Activated CD8-positive, alpha-beta memory T cell treated with anti-CD3 and anti-CD28 coated beads, Interleukin-2, amount 50 U/mL, for 1 hour (primary cell): Measurements from ENCODE around the gene AGBL1.

Experiments used
- DNase-seq: peaks from one replicate; pipeline ENCODE4 v3.0.0-alpha.2; 2020; ENCODE audit errors: extremely low read depth

Gene AGBL1

GRCh38 chr15:86079508-86080266 is at the start of gene AGBL1:
Gene AGBL1, plus strand, starts transcription at chr15:86079871.
- no peak for DNase-seq

GRCh38 chr15:86034904-86035303 is 44.8 kb upstream of the AGBL1 start:
- no peak for DNase-seq

GRCh38 chr15:86036243-86036642 is 43.4 kb upstream of the AGBL1 start:
- no peak for DNase-seq

- DNase-seq, result no peak
These were observed 41.2 kb upstream of the AGBL1 start for GRCh38 chr15:86038491-86038890.

GRCh38 chr15:86040356-86041033 is 39.2 kb upstream of the AGBL1 start:
- no peak for DNase-seq

- no peak for DNase-seq
These were observed 38.3 kb upstream of the AGBL1 start for GRCh38 chr15:86041399-86041798.

- DNase-seq, result no peak
These were observed 37.4 kb upstream of the AGBL1 start for GRCh38 chr15:86042226-86042625.

GRCh38 chr15:86044981-86045380 is 34.7 kb upstream of the AGBL1 start:
- no peak for DNase-seq

GRCh38 chr15:86054338-86054737 is 25.3 kb upstream of the AGBL1 start:
- DNase-seq, result no peak

GRCh38 chr15:86055688-86056087 is 24.0 kb upstream of the AGBL1 start:
- DNase-seq, result no peak

GRCh38 chr15:86059851-86060250 is 19.8 kb upstream of the AGBL1 start:
- DNase-seq, result no peak

GRCh38 chr15:86060674-86061073 is 19.0 kb upstream of the AGBL1 start:
- no peak for DNase-seq

GRCh38 chr15:86061581-86061980 is 18.1 kb upstream of the AGBL1 start:
- DNase-seq, result no peak

GRCh38 chr15:86062646-86063243 is 16.9 kb upstream of the AGBL1 start:
- no peak for DNase-seq

GRCh38 chr15:86063356-86064095 is 16.1 kb upstream of the AGBL1 start:
- no peak for DNase-seq

GRCh38 chr15:86064326-86064725 is 15.3 kb upstream of the AGBL1 start:
- DNase-seq, result no peak

- DNase-seq, result no peak
These were observed 13.4 kb upstream of the AGBL1 start for GRCh38 chr15:86066174-86066834.

- no peak for DNase-seq
These were observed 6.4 kb upstream of the AGBL1 start for GRCh38 chr15:86073281-86073680.

- no peak for DNase-seq
These were observed 3.2 kb upstream of the AGBL1 start for GRCh38 chr15:86076468-86076867.

GRCh38 chr15:86077070-86077469 is 2.6 kb upstream of the AGBL1 start:
- DNase-seq, result no peak

GRCh38 chr15:86080302-86080701 is 631 bp downstream of the AGBL1 start:
- DNase-seq, result no peak
